HepG2 (cell line): ENCODE measurements around the gene ARID1A. TPM values are rescaled to one million over a fixed set of nuclear protein-coding genes. Genes with fewer than 3 reads are reported as not detected.

ENCODE experiments used
- DBP ChIP-seq: sonication (generic); formaldehyde crosslinking; IDR thresholded peaks from 2 replicates; pipeline ENCODE4 v1.4.0; 2020; ENCODE audit warnings: missing genetic modification reagents; ENCODE audit errors: not compliant biosample characterization
- HMG20A ChIP-seq: IDR thresholded peaks from 2 replicates; pipeline ENCODE4 v1.6.1; 2016; ENCODE audit warnings: borderline replicate concordance
- KLF16 ChIP-seq, 2 experiments: sonication (generic) in 1 of 2; formaldehyde crosslinking in 1 of 2; IDR thresholded peaks; 2 replicates each; pipeline versions ENCODE4 v1.6.1 to v1.8.0; 2016 to 2023; ENCODE audit warnings: missing genetic modification reagents in 2 of 2, missing compliant biosample characterization in 1 of 2
- MAZ ChIP-seq, 2 experiments: sonication (generic) in 1 of 2; formaldehyde crosslinking in 1 of 2; IDR thresholded peaks; 2 replicates each; pipeline versions ENCODE4 v1.5.0 to v1.6.1; 2012 to 2020; ENCODE audit warnings: low read depth in 2 of 2, mild to moderate bottlenecking in 2 of 2, borderline replicate concordance in 1 of 2, improper control_type of control experiment in 1 of 2, low read length in 1 of 2, missing genetic modification reagents in 1 of 2, moderate library complexity in 1 of 2
- RNF219 ChIP-seq: sonication (generic); formaldehyde crosslinking; IDR thresholded peaks from 2 replicates; pipeline ENCODE4 v1.5.0; 2020; ENCODE audit warnings: mild to moderate bottlenecking, missing genetic modification reagents
- ZBTB10 ChIP-seq: sonication (generic); formaldehyde crosslinking; IDR thresholded peaks from 2 replicates; pipeline ENCODE4 v1.4.0; 2020; ENCODE audit warnings: missing genetic modification reagents, borderline replicate concordance
- ZNF276 ChIP-seq: sonication (generic); formaldehyde crosslinking; IDR thresholded peaks from 2 replicates; pipeline ENCODE4 v1.4.0; 2020; ENCODE audit warnings: mild to moderate bottlenecking, low read depth, missing genetic modification reagents
- ZNF503 ChIP-seq: sonication (generic); formaldehyde crosslinking; IDR thresholded peaks from 2 replicates; pipeline ENCODE4 v1.4.0; 2020; ENCODE audit warnings: missing genetic modification reagents
- ZNF552 ChIP-seq: sonication (generic); formaldehyde crosslinking; IDR thresholded peaks from 2 replicates; pipeline ENCODE4 v1.9.0; 2022; ENCODE audit warnings: missing genetic modification reagents, mild to moderate bottlenecking, borderline replicate concordance
- ZNF7 ChIP-seq: IDR thresholded peaks from 2 replicates; pipeline ENCODE4 v1.6.1; 2016; ENCODE audit warnings: missing biosample characterization, missing genetic modification reagents
- ZNF703 ChIP-seq: sonication (generic); formaldehyde crosslinking; IDR thresholded peaks from 2 replicates; pipeline ENCODE4 v1.5.1; 2020; ENCODE audit warnings: missing genetic modification reagents, mild to moderate bottlenecking, moderate library complexity, borderline replicate concordance
- ZNF761 ChIP-seq: sonication (generic); formaldehyde crosslinking; conservative IDR thresholded peaks from 2 replicates; pipeline ENCODE4 v1.4.0; 2020; ENCODE audit warnings: mild to moderate bottlenecking, missing genetic modification reagents
- ZNF772 ChIP-seq: sonication (generic); formaldehyde crosslinking; IDR thresholded peaks from 2 replicates; pipeline ENCODE4 v1.5.0; 2020; ENCODE audit warnings: mild to moderate bottlenecking, missing genetic modification reagents
- polyA plus RNA-seq, 8 experiments: library from polyadenylated mRNA; depleted of rRNA in 3 of 8; stranded (reverse) in 7 of 8; unstranded in 1 of 8; fragments of >200 nt; fragmentation: Illumina TruSeq in 4 of 8; extraction: Trizol in 4 of 8; gene quantifications; 2 replicates each; pipeline versions ENCODE4 v1.2.1 to v1.2.3, GENCODE V29; 2011 to 2016; ENCODE audit warnings: low read depth in 4 of 8, missing spikeins in 1 of 8, mixed read lengths in 1 of 8; ENCODE audit not compliant: insufficient read depth in 1 of 8
- total RNA-seq, 5 experiments: library from RNA; depleted of rRNA; stranded (reverse); fragments of >200 nt; fragmentation: Illumina TruSeq; extraction: Trizol; gene quantifications; 2 replicates each; pipeline ENCODE4 v1.2.3, GENCODE V29; 2016; ENCODE audit warnings: low read depth in 1 of 5

ARID1A gene
- total and polyA plus RNA-seq, 2 of the 13 experiments (the other 11 are each of a cell fraction or from before 2014, with no cell fraction given): 11.9 to 15.9 TPM

- TF ChIP-seq ZNF772 (no peak; the same call in 1 of the 2 replicates), MAZ (IDR thresholded peaks at IDR 0.05; ENCODE audit: borderline replicate concordance, low read depth, low read length) (no peak), MAZ (CRISPR knock-in tag; IDR thresholded peaks at IDR 0.05; ENCODE audit: low read depth) (no peak), ZNF703 (CRISPR knock-in tag) (no peak), ZNF552 (no peak), DBP (CRISPR knock-in tag) (no peak), ZNF7 (no peak), HMG20A (CRISPR knock-in tag) (peak; percentile 85; the same call in 1 of the 2 replicates), ZNF503 (CRISPR knock-in tag) (peak; percentile 50), ZNF276 (CRISPR knock-in tag) (no peak), ZNF761 (CRISPR knock-in tag) (0 out of 2 replicates have a peak, but pooled peaks have one; percentile 36), ZBTB10 (CRISPR knock-in tag) (no peak), RNF219 (0 out of 2 replicates have a peak, but pooled peaks have one; percentile 59), KLF16 (CRISPR knock-in tag; IDR thresholded peaks at IDR 0.05) (peak in 1 of 2 experiments; percentile 76; a peak in 1 of 4 replicates)
Measured at GRCh38 chr1:26784023-26784871, 88.4 kb downstream of the ARID1A start (continued).
